ENCODE data around the gene GRIN3B. TPM values are rescaled to one million over a fixed set of nuclear protein-coding genes. Genes with fewer than 3 reads are reported as not detected.

Gene GRIN3B
- total and polyA plus RNA-seq, 2 of the 8 experiments (the other 6 are each of a cell fraction or from before 2014, with no cell fraction given), result 0.45 to 1.0 TPM

- FAIRE-seq (no peak), DNase-seq (ENCODE audit: low read depth in 1 of 2, low spot score in 2 of 2) (no peak)
- no peak overlapping the region for H3K27ac ChIP-seq (ENCODE audit: low read depth, low read length)
- no peak overlapping the region for H3K9ac ChIP-seq (replicated peaks in 1 of 4; ENCODE audit: extremely low read depth in 1 of 4, low read depth in 3 of 4, low read length in 3 of 4)
- H3K4ac ChIP-seq (replicated peaks; ENCODE audit: insufficient read length, low read depth, low read length), result no peak overlapping the region
- H3K4me1 ChIP-seq (replicated peaks in 1 of 4; ENCODE audit: control insufficient read depth in 3 of 4, insufficient read depth in 4 of 4, low read length in 3 of 4), result peaks cover 0 to 37% (median 25%) of the 10 kb centered on the region in 4 experiments; a peak in 5 of 7 replicates
- no peaks in the 10 kb centered on the region for H3K9me3 ChIP-seq (ENCODE audit: insufficient read depth in 2 of 2, low read depth in 1 of 2, low read length in 1 of 2)
- H3K79me2 ChIP-seq (ENCODE audit: control insufficient read depth in 1 of 2, insufficient read depth in 2 of 2, low read length in 2 of 2), result peaks cover 36 to 78% of the 10 kb centered on the region in 2 experiments
- no peak overlapping the region for H3K4me3 ChIP-seq (ENCODE audit: extremely low read depth in 1 of 4, insufficient read depth in 2 of 4, low read depth in 3 of 4, low read length in 4 of 4)
- no peak overlapping the region; a peak in 1 of 4 replicates for H3K4me2 ChIP-seq (ENCODE audit: insufficient read depth in 1 of 2, low read depth in 2 of 2, low read length in 2 of 2)
- no peak overlapping the region for H3K18ac ChIP-seq (ENCODE audit: extremely low read depth, low read length)
- H3K56ac ChIP-seq (replicated peaks; ENCODE audit: insufficient read length, low read depth, low read length), result no peak overlapping the region
- CTCF ChIA-PET (ENCODE audit: partially characterized antibody), result no interaction called here
- H2BK15ac ChIP-seq (ENCODE audit: low read length), result no peak overlapping the region
- no peak overlapping the region for H3K23ac ChIP-seq (ENCODE audit: insufficient read length)
- H4K8ac ChIP-seq (ENCODE audit: extremely low read depth, insufficient read depth, low read length), result peak overlapping the region; percentile 53; the same call in 1 of the 2 replicates
- no peak overlapping the region for H4K5ac ChIP-seq (ENCODE audit: insufficient read length, low read depth, low read length)
- no peak overlapping the region for H4K91ac ChIP-seq (replicated peaks; ENCODE audit: insufficient read length, low read length)
- 82% methylated on average over 9 of the region's 9 CpGs; no CpG with 5 or more reads in 1 of the 2 experiments for WGBS, 2 experiments (ENCODE audit: extremely low coverage in 1 of 2, insufficient coverage in 1 of 2, insufficient read length in 1 of 2, insufficient replicate concordance in 2 of 2, low coverage in 1 of 2, low lambda C conversion rate in 2 of 2, missing lambda C conversion rate in 1 of 2)
- no peaks in the 10 kb centered on the region for H3K27me3 ChIP-seq (replicated peaks in 1 of 4; ENCODE audit: control insufficient read depth in 3 of 4, extremely low read depth in 1 of 4, insufficient read depth in 3 of 4, low read length in 3 of 4)
- H2AK5ac ChIP-seq (ENCODE audit: low read depth, low read length), result no peak overlapping the region
- no peak overlapping the region for H2BK120ac ChIP-seq (replicated peaks; ENCODE audit: low read depth, low read length)
- peaks cover 0 to 14% (median 4%) of the 10 kb centered on the region in 4 experiments; a peak in 4 of 8 replicates for H3K36me3 ChIP-seq (ENCODE audit: control insufficient read depth in 2 of 4, insufficient read depth in 4 of 4, low read length in 3 of 4)
- POLR2A ChIA-PET (ENCODE audit: partially characterized antibody), result interaction anchor here (2.4 to 6.4 kb wide), 3 partner anchors 11 to 204 kb away, joined by 6 to 125 read pairs (median 62); partner anchors contain the start of genes ABCA7 and CNN2
- no peak overlapping the region for H2BK12ac ChIP-seq (ENCODE audit: low read depth, low read length)
- H2BK20ac ChIP-seq (ENCODE audit: low read length), result no peak overlapping the region
- peaks cover 24% of the 10 kb centered on the region for H3K79me1 ChIP-seq (ENCODE audit: low read depth, low read length)
- no peak overlapping the region for H3K14ac ChIP-seq (ENCODE audit: insufficient read length)
- TF ChIP-seq, protein P1, sequence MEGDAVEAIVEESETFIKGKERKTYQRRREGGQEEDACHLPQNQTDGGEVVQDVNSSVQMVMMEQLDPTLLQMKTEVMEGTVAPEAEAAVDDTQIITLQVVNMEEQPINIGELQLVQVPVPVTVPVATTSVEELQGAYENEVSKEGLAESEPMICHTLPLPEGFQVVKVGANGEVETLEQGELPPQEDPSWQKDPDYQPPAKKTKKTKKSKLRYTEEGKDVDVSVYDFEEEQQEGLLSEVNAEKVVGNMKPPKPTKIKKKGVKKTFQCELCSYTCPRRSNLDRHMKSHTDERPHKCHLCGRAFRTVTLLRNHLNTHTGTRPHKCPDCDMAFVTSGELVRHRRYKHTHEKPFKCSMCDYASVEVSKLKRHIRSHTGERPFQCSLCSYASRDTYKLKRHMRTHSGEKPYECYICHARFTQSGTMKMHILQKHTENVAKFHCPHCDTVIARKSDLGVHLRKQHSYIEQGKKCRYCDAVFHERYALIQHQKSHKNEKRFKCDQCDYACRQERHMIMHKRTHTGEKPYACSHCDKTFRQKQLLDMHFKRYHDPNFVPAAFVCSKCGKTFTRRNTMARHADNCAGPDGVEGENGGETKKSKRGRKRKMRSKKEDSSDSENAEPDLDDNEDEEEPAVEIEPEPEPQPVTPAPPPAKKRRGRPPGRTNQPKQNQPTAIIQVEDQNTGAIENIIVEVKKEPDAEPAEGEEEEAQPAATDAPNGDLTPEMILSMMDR (IDR thresholded peaks at IDR 0.05; ENCODE audit: control extremely low read depth in 1 of 3, insufficient read depth in 1 of 3, low read depth in 1 of 3, low read length in 3 of 3), result no peak
- peaks cover 38 to 53% of the 10 kb centered on the region in 2 experiments for H4K20me1 ChIP-seq (replicated peaks in 1 of 2; ENCODE audit: control insufficient read depth in 1 of 2, insufficient read depth in 2 of 2, low read length in 2 of 2)
- 0 out of 2 replicates have a peak overlapping the region, but pooled peaks have one; percentile 55 for H2BK5ac ChIP-seq (ENCODE audit: low read depth, low read length)
- H2AFZ ChIP-seq (ENCODE audit: low read length), result no peak overlapping the region
- H3K23me2 ChIP-seq (ENCODE audit: low read depth, low read length), result peaks cover 9% of the 10 kb centered on the region
Measured at GRCh38 chr19:1017906-1018305, 17.7 kb downstream of the GRIN3B start.

Measured in H1 (cell line).